HG03159 (cell line): ENCODE data around the gene CCDC196.

Experiments
- ATAC-seq: cut with Tn5 transposase; IDR thresholded peaks from one replicate; pipeline ENCODE4 v1.9.1; 2021; ENCODE audit warnings: mild to moderate bottlenecking, moderate library complexity; ENCODE audit not compliant: unreplicated experiment

CCDC196 gene

GRCh38 chr14:66485910-66486421 lies at the start of gene CCDC196:
Gene CCDC196, plus strand, starts transcription at chr14:66486371. Its CDS starts 132 bp downstream, at chr14:66486503.
- no peak for ATAC-seq

GRCh38 chr14:66440801-66441200 lies 45.4 kb upstream of the CCDC196 start:
- ATAC-seq = no peak

- ATAC-seq = no peak
Measured at GRCh38 chr14:66442953-66443571, 43.1 kb upstream of the CCDC196 start.

- no peak for ATAC-seq
Measured at GRCh38 chr14:66443785-66444184, 42.4 kb upstream of the CCDC196 start.

- ATAC-seq = no peak
Measured at GRCh38 chr14:66444271-66444927, 41.8 kb upstream of the CCDC196 start.

- ATAC-seq = no peak
Measured at GRCh38 chr14:66445936-66446335, 40.2 kb upstream of the CCDC196 start.

- no peak for ATAC-seq
Measured at GRCh38 chr14:66453469-66453868, 32.7 kb upstream of the CCDC196 start.

GRCh38 chr14:66459603-66460002 lies 26.6 kb upstream of the CCDC196 start:
- ATAC-seq = no peak

GRCh38 chr14:66464261-66464660 lies 21.9 kb upstream of the CCDC196 start:
- ATAC-seq = no peak

GRCh38 chr14:66468778-66469367 lies 17.3 kb upstream of the CCDC196 start:
- no peak for ATAC-seq

- ATAC-seq = no peak
Measured at GRCh38 chr14:66471584-66471983, 14.6 kb upstream of the CCDC196 start.

GRCh38 chr14:66472251-66472650 lies 13.9 kb upstream of the CCDC196 start:
- ATAC-seq = no peak

- ATAC-seq = no peak
Measured at GRCh38 chr14:66473223-66473622, 12.9 kb upstream of the CCDC196 start.

- no peak for ATAC-seq
Measured at GRCh38 chr14:66476964-66477363, 9.2 kb upstream of the CCDC196 start.

- ATAC-seq = no peak
Measured at GRCh38 chr14:66477567-66477966, 8.6 kb upstream of the CCDC196 start.

GRCh38 chr14:66482873-66483272 lies 3.3 kb upstream of the CCDC196 start:
- no peak for ATAC-seq

- no peak for ATAC-seq
Measured at GRCh38 chr14:66483322-66483721, 2.8 kb upstream of the CCDC196 start.

GRCh38 chr14:66485029-66485428 lies 1.1 kb upstream of the CCDC196 start:
- no peak for ATAC-seq

- no peak for ATAC-seq
Measured at GRCh38 chr14:66487164-66487563, 993 bp downstream of the CCDC196 start.

- no peak for ATAC-seq
Measured at GRCh38 chr14:66490143-66491111, 4.3 kb downstream of the CCDC196 start.

GRCh38 chr14:66493750-66494149 lies 7.6 kb downstream of the CCDC196 start:
- no peak for ATAC-seq
